Nephron progenitor cell (in vitro differentiated cells): Measurements from ENCODE around the gene SBF2.

Source experiments
- DNase-seq: peaks from one replicate; pipeline ENCODE4 v3.0.0; 2021
- H3K27ac Mint-ChIP-seq: 2 replicates; pipeline ENCODE4 v1.8.0; 2021; ENCODE audit warnings: mild to moderate bottlenecking, moderate library complexity, mixed read lengths
- H3K27me3 Mint-ChIP-seq: 2 replicates; pipeline ENCODE4 v1.8.0; 2021; ENCODE audit warnings: mild to moderate bottlenecking, low read depth, mixed read lengths; ENCODE audit not compliant: poor library complexity
- H3K36me3 Mint-ChIP-seq: 2 replicates; pipeline ENCODE4 v1.8.0; 2021; ENCODE audit warnings: low read depth, mixed read lengths
- H3K4me1 Mint-ChIP-seq: 2 replicates; pipeline ENCODE4 v1.8.0; 2021; ENCODE audit warnings: mixed read lengths
- H3K4me3 Mint-ChIP-seq: 2 replicates; pipeline ENCODE4 v1.8.0; 2021; ENCODE audit warnings: mild to moderate bottlenecking, moderate library complexity, mixed read lengths
- H3K9me3 Mint-ChIP-seq: 2 replicates; pipeline ENCODE4 v1.8.0; 2021; ENCODE audit warnings: mild to moderate bottlenecking, moderate library complexity, mixed read lengths
- CTCF ChIP-seq: fragments of 200-600 bp; sonication (generic); IDR thresholded peaks from 2 replicates; pipeline ENCODE4 v1.5.0; 2021; ENCODE audit warnings: antibody characterized with exemption

SBF2 gene

GRCh38 chr11:9774591-9775397, 519.2 kb downstream of the SBF2 start:
- Mint-ChIP-seq H3K36me3 (peaks cover 34% of the 10 kb centered on the region), H3K4me1 (peaks cover 9% of the 10 kb centered on the region), H3K9me3 (no peaks in the 10 kb centered on the region), H3K4me3 (no peak overlapping the region), H3K27me3 (no peaks in the 10 kb centered on the region), H3K27ac (no peak overlapping the region)
- no peak for TF ChIP-seq CTCF
- no peak for DNase-seq

- Mint-ChIP-seq H3K9me3 (no peaks in the 10 kb centered on the region), H3K4me3 (no peak overlapping the region), H3K27me3 (no peaks in the 10 kb centered on the region), H3K27ac (no peak overlapping the region), H3K4me1 (peaks cover 9% of the 10 kb centered on the region), H3K36me3 (peaks cover 32% of the 10 kb centered on the region)
- TF ChIP-seq CTCF = no peak
- DNase-seq = no peak
Observed at GRCh38 chr11:9774109-9774508, 519.9 kb downstream of the SBF2 start.

- Mint-ChIP-seq H3K27me3 (no peaks in the 10 kb centered on the region), H3K36me3 (peaks cover 30% of the 10 kb centered on the region), H3K27ac (no peak overlapping the region), H3K9me3 (no peaks in the 10 kb centered on the region), H3K4me3 (no peak overlapping the region), H3K4me1 (peaks cover 12% of the 10 kb centered on the region)
- TF ChIP-seq CTCF = no peak
- no peak for DNase-seq
Observed at GRCh38 chr11:9773524-9773923, 520.5 kb downstream of the SBF2 start.

DNA sequence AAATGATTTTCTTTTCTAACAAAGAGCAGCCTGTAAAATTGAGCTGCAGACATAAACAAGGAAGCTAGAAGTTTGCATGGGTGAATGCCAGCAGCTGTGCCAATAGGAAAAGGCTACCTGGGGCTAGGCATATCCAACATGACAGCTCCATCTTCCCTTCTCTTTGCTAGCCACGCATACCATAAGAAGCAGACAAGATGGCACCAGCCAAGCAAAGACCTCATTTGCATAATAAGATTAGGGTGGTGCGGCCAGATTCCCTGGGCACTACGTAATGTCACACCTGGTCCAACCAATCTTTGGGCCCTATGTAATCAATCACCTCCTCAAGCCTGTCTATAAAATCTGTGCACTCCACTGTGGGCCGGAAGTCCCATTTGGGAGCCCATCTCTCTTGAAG, 521.8 kb downstream of the SBF2 start:
- Mint-ChIP-seq H3K4me1 (peaks cover 24% of the 10 kb centered on the region), H3K36me3 (peaks cover 20% of the 10 kb centered on the region), H3K27ac (no peak overlapping the region), H3K27me3 (no peaks in the 10 kb centered on the region), H3K4me3 (no peak overlapping the region), H3K9me3 (no peaks in the 10 kb centered on the region)
- DNase-seq = no peak
- TF ChIP-seq CTCF = no peak

DNA sequence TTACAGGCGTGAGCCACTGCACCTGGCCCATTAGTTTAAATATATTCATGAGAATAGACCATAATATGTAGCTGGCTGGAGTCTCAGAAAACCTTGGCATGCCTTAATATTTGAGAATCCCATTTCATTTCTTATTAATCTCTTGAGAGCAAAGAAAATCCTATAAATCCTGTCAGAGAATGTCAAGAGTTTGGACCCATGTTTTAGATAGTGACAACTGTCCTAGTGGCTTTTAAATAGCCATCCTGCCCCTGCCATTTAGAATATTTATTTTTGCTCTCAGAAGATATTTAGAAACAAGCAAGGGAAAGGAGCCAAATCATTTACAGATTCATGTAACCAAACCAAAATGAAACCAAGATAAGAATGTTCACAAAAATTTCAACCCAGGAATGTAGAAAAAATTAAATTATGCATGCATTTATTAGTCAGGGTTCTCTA, 522.9 kb downstream of the SBF2 start:
- Mint-ChIP-seq H3K9me3 (no peaks in the 10 kb centered on the region), H3K27ac (no peak overlapping the region), H3K36me3 (peaks cover 16% of the 10 kb centered on the region), H3K4me1 (peaks cover 35% of the 10 kb centered on the region), H3K27me3 (no peaks in the 10 kb centered on the region), H3K4me3 (no peak overlapping the region)
- TF ChIP-seq CTCF = no peak
- DNase-seq = no peak

DNA sequence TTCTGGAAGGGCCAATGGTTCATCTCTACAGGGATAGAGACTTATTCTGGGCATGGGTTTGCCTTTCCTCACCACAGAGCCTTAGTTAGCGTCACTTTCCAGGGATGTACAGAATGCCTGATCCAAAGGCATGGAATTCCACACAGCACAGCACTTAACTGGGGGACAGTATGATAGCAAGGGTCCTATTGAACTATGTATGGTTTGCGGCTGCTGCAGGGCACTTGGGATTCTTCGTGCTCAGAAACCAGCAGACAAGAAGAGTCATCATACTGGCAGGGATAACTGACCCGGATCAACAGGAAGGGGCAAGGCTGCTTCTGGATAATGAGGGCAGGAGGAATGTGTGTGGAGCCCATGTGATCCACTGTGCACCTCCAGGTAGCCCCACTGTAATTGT, 524.4 kb downstream of the SBF2 start:
- Mint-ChIP-seq H3K27me3 (no peaks in the 10 kb centered on the region), H3K4me1 (peaks cover 41% of the 10 kb centered on the region), H3K36me3 (peaks cover 11% of the 10 kb centered on the region), H3K27ac (peak overlapping the region; percentile 26), H3K4me3 (no peak overlapping the region), H3K9me3 (peaks cover under 1% of the 10 kb centered on the region)
- TF ChIP-seq CTCF = no peak
- no peak for DNase-seq
